Neural cell (in vitro differentiated cells): ENCODE data around the gene DPP6. TPM values are rescaled to one million over a fixed set of nuclear protein-coding genes. Genes with fewer than 3 reads are reported as not detected.

Experiments used
- H2AFZ ChIP-seq: fragments of 200-600, 300-800 bp; sonication (generic), shearing (Covaris generic); 2 replicates; pipeline ENCODE4 v1.6.0; 2014; ENCODE audit warnings: low read depth, mild to moderate bottlenecking, antibody characterized with exemption, low read length, moderate library complexity
- H3F3A ChIP-seq: fragments of 200-600 bp; shearing (Covaris generic); 2 replicates; pipeline ENCODE4 v1.6.1; 2016; ENCODE audit warnings: mild to moderate bottlenecking, moderate library complexity, mixed read lengths, antibody characterized with exemption, low read length; ENCODE audit not compliant: insufficient read depth, poor library complexity, severe bottlenecking
- H3K27ac ChIP-seq: fragments of 200-600, 300-800 bp; sonication (generic), shearing (Covaris generic); 2 replicates; pipeline ENCODE4 v1.5.1; 2014; ENCODE audit warnings: mild to moderate bottlenecking, low read length, moderate library complexity
- H3K27me3 ChIP-seq: fragments of 300-800, 200-600 bp; sonication (generic), shearing (Covaris generic); 2 replicates; pipeline ENCODE4 v1.6.0; 2014; ENCODE audit warnings: mild to moderate bottlenecking, low read depth, low read length, moderate library complexity; ENCODE audit not compliant: insufficient read depth
- H3K36me3 ChIP-seq: fragments of 300-800, 200-600 bp; sonication (generic), shearing (Covaris generic); 2 replicates; pipeline ENCODE4 v1.5.1; 2014; ENCODE audit warnings: mild to moderate bottlenecking, antibody characterized with exemption, low read length, moderate library complexity; ENCODE audit not compliant: insufficient read depth
- H3K4me2 ChIP-seq: fragments of 300-800, 200-600 bp; sonication (generic), shearing (Covaris generic); 2 replicates; pipeline ENCODE4 v1.6.0; 2014; ENCODE audit warnings: mild to moderate bottlenecking, low read length
- H3K4me3 ChIP-seq: fragments of 300-800, 200-600 bp; sonication (generic), shearing (Covaris generic); 2 replicates; pipeline ENCODE4 v1.5.1; 2014; ENCODE audit warnings: mild to moderate bottlenecking, low read length, moderate library complexity
- H3K79me2 ChIP-seq: fragments of 200-600 bp; shearing (Covaris generic); replicated peaks from 2 replicates; pipeline ENCODE4 v1.6.0; 2014; ENCODE audit warnings: mild to moderate bottlenecking, low read length, moderate library complexity; ENCODE audit not compliant: insufficient read depth
- H3K9ac ChIP-seq: fragments of 300-800, 200-600 bp; sonication (generic), shearing (Covaris generic); 2 replicates; pipeline ENCODE4 v1.6.1; 2016; ENCODE audit warnings: mild to moderate bottlenecking, low read length, mixed read lengths
- H3K9me2 ChIP-seq: fragments of 200-600 bp; shearing (Covaris generic); 2 replicates; pipeline ENCODE4 v1.6.1; 2016; ENCODE audit warnings: mild to moderate bottlenecking, low read length, mixed read lengths; ENCODE audit not compliant: insufficient read depth
- H3K9me3 ChIP-seq: fragments of 200-600, 300-800 bp; sonication (generic), shearing (Covaris generic); 2 replicates; pipeline ENCODE4 v1.6.1; 2016; ENCODE audit warnings: mild to moderate bottlenecking, mixed run types, low read length, moderate library complexity, mixed read lengths
- H4K20me1 ChIP-seq: fragments of 200-600 bp; shearing (Covaris generic); 2 replicates; pipeline ENCODE4 v1.6.1; 2016; ENCODE audit warnings: mild to moderate bottlenecking, mixed run types; ENCODE audit not compliant: insufficient read depth
- EP300 ChIP-seq: fragments of 450-650 bp; conservative IDR thresholded peaks from 2 replicates; pipeline ENCODE4 v1.6.1; 2014; ENCODE audit warnings: antibody characterized with exemption, mild to moderate bottlenecking, moderate library complexity; ENCODE audit not compliant: poor library complexity, severe bottlenecking
- EZH2 ChIP-seq: fragments of 200-600, 300-800 bp; shearing (Covaris generic), sonication (generic); IDR thresholded peaks from 2 replicates; pipeline ENCODE4 v1.6.1; 2014; ENCODE audit warnings: antibody characterized with exemption, low read length, borderline replicate concordance, mild to moderate bottlenecking; ENCODE audit not compliant: insufficient read depth, poor library complexity, severe bottlenecking
- POLR2AphosphoS5 ChIP-seq: IDR thresholded peaks from 2 replicates; pipeline ENCODE4 v1.6.1; 2012
- RAD21 ChIP-seq: fragments of 450-650 bp; conservative IDR thresholded peaks from 2 replicates; pipeline ENCODE4 v1.6.1; 2014; ENCODE audit warnings: antibody characterized with exemption, mild to moderate bottlenecking, moderate library complexity
- polyA plus RNA-seq: library from polyadenylated mRNA; depleted of rRNA; stranded (reverse); fragments of >200 nt; gene quantifications from 2 replicates; pipeline ENCODE4 v1.2.3, GENCODE V29; 2014
- TF ChIP-seq, protein P1 (sequence below): fragments of 450-650 bp; IDR thresholded peaks from 2 replicates; pipeline ENCODE4 v1.5.1; 2014; ENCODE audit warnings: antibody characterized with exemption, mild to moderate bottlenecking, moderate library complexity; ENCODE audit not compliant: poor library complexity, severe bottlenecking
- TF ChIP-seq, protein P2 (sequence below): IDR thresholded peaks from 2 replicates; pipeline ENCODE4 v1.6.1; 2012; ENCODE audit warnings: borderline replicate concordance

DPP6 gene
- polyA plus RNA-seq, 1 donor from 2014 or later = 20.4 TPM

GRCh38 chr7:154709840-154710520, 657.8 kb downstream of the DPP6 start:
- Histone ChIP-seq H3K79me2 (no peaks in the 10 kb centered on the region), H3K9ac (no peak overlapping the region), H3K27me3 (no peaks in the 10 kb centered on the region), H3K36me3 (no peaks in the 10 kb centered on the region), H3K9me2 (no peaks in the 10 kb centered on the region), H3F3A (no peaks in the 10 kb centered on the region), H3K4me3 (no peak overlapping the region), H3K4me2 (no peak overlapping the region), H3K9me3 (no peaks in the 10 kb centered on the region), H4K20me1 (no peaks in the 10 kb centered on the region), H3K27ac (no peak overlapping the region), H2AFZ (no peak overlapping the region)
- TF ChIP-seq, protein P1, sequence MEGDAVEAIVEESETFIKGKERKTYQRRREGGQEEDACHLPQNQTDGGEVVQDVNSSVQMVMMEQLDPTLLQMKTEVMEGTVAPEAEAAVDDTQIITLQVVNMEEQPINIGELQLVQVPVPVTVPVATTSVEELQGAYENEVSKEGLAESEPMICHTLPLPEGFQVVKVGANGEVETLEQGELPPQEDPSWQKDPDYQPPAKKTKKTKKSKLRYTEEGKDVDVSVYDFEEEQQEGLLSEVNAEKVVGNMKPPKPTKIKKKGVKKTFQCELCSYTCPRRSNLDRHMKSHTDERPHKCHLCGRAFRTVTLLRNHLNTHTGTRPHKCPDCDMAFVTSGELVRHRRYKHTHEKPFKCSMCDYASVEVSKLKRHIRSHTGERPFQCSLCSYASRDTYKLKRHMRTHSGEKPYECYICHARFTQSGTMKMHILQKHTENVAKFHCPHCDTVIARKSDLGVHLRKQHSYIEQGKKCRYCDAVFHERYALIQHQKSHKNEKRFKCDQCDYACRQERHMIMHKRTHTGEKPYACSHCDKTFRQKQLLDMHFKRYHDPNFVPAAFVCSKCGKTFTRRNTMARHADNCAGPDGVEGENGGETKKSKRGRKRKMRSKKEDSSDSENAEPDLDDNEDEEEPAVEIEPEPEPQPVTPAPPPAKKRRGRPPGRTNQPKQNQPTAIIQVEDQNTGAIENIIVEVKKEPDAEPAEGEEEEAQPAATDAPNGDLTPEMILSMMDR = no peak
- TF ChIP-seq EP300 (no peak), EZH2 (no peak), RAD21 (no peak)

DNA sequence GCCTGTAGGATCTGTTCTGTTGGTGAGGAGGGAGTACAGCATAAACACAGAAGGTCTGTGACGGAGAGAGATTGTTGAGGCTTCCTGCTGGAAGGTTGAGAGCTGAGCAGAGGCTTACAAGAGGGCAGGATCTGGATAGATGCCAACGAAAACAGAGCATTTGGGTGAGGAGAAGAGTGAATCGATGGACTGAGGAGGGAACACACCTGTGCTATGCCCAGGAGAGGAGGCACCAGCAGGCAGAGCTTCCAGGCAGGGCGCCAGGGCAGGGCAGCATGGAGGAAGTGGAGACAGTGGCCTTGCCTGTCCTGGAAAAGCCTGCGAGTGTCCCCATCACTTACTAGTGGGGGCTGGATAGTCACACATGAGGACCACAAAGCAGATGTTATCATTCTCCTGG, 667.8 kb downstream of the DPP6 start:
- Histone ChIP-seq H3K9ac (no peak overlapping the region), H3K4me3 (no peak overlapping the region), H4K20me1 (no peaks in the 10 kb centered on the region), H3K27me3 (no peaks in the 10 kb centered on the region), H3K79me2 (no peaks in the 10 kb centered on the region), H3K9me3 (no peaks in the 10 kb centered on the region), H3K27ac (no peak overlapping the region), H3F3A (no peaks in the 10 kb centered on the region), H2AFZ (no peak overlapping the region), H3K36me3 (no peaks in the 10 kb centered on the region), H3K4me2 (no peak overlapping the region), H3K9me2 (no peaks in the 10 kb centered on the region)
- TF ChIP-seq POLR2AphosphoS5 = no peak
- TF ChIP-seq EZH2 = no peak
- TF ChIP-seq, protein P1 = no peak
- TF ChIP-seq RAD21 = no peak
- TF ChIP-seq, protein P2, sequence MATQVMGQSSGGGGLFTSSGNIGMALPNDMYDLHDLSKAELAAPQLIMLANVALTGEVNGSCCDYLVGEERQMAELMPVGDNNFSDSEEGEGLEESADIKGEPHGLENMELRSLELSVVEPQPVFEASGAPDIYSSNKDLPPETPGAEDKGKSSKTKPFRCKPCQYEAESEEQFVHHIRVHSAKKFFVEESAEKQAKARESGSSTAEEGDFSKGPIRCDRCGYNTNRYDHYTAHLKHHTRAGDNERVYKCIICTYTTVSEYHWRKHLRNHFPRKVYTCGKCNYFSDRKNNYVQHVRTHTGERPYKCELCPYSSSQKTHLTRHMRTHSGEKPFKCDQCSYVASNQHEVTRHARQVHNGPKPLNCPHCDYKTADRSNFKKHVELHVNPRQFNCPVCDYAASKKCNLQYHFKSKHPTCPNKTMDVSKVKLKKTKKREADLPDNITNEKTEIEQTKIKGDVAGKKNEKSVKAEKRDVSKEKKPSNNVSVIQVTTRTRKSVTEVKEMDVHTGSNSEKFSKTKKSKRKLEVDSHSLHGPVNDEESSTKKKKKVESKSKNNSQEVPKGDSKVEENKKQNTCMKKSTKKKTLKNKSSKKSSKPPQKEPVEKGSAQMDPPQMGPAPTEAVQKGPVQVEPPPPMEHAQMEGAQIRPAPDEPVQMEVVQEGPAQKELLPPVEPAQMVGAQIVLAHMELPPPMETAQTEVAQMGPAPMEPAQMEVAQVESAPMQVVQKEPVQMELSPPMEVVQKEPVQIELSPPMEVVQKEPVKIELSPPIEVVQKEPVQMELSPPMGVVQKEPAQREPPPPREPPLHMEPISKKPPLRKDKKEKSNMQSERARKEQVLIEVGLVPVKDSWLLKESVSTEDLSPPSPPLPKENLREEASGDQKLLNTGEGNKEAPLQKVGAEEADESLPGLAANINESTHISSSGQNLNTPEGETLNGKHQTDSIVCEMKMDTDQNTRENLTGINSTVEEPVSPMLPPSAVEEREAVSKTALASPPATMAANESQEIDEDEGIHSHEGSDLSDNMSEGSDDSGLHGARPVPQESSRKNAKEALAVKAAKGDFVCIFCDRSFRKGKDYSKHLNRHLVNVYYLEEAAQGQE = no peak
